PFSK-1 (cell line): ENCODE measurements around the gene ATXN7L1.

Experiments
- POLR2AphosphoS5 ChIP-seq: IDR thresholded peaks from 2 replicates; pipeline ENCODE4 v1.6.1; 2012; ENCODE audit warnings: low read depth, mild to moderate bottlenecking, control low read depth, low read length, moderate library complexity
- SIN3A ChIP-seq: IDR thresholded peaks from 2 replicates; pipeline ENCODE4 v1.6.1; 2012; ENCODE audit warnings: mild to moderate bottlenecking, low read length, moderate library complexity, borderline replicate concordance; ENCODE audit not compliant: insufficient read depth
- TF ChIP-seq, protein P1 (sequence below), 2 experiments: IDR thresholded peaks; 2 replicates each; pipeline versions ENCODE4 v1.6.1 to v1.8.0; 2011 to 2012; ENCODE audit warnings: low read depth in 2 of 2, low read length in 2 of 2, control low read depth in 1 of 2, inconsistent platforms in 1 of 2, mild to moderate bottlenecking in 1 of 2, moderate library complexity in 1 of 2; ENCODE audit not compliant: insufficient read depth in 1 of 2

DNA sequence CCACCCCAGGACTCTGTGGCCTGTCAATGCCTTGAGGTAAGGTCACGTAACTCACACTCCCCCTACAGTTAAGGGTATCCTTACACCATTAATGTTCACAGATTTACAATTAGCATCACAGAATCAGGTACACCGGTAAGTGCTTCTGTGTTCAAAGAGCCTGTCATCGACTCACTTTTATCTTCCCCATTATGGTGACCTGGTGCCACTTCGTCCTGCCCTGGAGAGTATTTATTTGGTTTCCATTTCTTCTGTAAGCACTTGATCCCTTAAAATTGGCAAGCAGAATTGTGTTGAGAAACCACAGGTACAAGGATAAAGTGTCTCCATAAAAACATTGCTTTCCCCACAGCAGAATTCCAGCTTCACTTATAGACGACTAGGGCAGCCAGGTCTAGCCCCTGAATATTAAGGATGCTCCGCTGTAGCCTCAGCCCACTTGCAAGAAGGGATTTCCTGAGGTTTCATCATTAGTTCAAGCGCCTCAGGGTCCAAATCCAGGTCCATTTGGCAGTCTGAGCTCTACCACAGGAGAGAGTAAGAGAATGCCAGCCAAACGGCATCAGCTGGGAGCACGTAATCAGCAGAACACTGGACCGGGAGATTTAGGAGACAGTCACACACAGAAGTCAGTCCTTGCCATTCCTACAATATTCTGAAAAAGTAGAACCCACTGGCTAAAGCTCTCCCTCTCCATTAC, 10.1 kb downstream of the ATXN7L1 start:
- no peak for TF ChIP-seq SIN3A
- TF ChIP-seq, protein P1, sequence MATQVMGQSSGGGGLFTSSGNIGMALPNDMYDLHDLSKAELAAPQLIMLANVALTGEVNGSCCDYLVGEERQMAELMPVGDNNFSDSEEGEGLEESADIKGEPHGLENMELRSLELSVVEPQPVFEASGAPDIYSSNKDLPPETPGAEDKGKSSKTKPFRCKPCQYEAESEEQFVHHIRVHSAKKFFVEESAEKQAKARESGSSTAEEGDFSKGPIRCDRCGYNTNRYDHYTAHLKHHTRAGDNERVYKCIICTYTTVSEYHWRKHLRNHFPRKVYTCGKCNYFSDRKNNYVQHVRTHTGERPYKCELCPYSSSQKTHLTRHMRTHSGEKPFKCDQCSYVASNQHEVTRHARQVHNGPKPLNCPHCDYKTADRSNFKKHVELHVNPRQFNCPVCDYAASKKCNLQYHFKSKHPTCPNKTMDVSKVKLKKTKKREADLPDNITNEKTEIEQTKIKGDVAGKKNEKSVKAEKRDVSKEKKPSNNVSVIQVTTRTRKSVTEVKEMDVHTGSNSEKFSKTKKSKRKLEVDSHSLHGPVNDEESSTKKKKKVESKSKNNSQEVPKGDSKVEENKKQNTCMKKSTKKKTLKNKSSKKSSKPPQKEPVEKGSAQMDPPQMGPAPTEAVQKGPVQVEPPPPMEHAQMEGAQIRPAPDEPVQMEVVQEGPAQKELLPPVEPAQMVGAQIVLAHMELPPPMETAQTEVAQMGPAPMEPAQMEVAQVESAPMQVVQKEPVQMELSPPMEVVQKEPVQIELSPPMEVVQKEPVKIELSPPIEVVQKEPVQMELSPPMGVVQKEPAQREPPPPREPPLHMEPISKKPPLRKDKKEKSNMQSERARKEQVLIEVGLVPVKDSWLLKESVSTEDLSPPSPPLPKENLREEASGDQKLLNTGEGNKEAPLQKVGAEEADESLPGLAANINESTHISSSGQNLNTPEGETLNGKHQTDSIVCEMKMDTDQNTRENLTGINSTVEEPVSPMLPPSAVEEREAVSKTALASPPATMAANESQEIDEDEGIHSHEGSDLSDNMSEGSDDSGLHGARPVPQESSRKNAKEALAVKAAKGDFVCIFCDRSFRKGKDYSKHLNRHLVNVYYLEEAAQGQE (IDR thresholded peaks at IDR 0.05; ENCODE audit: insufficient read depth in 1 of 2, low read depth in 2 of 2, low read length in 2 of 2): no peak
- no peak for TF ChIP-seq POLR2AphosphoS5
